Prostate gland (tissue), 2 donors: Measurements from ENCODE around the gene POLG. TPM values are rescaled to one million over a fixed set of nuclear protein-coding genes. Genes with fewer than 3 reads are reported as not detected.

ENCODE experiments used
- DNase-seq: peaks from one replicate; pipeline ENCODE4 v3.0.0-alpha.2; 2019; ENCODE audit warnings: low spot score
- H3K27ac ChIP-seq, 2 donors: fragments of 200-600 bp; sonication (generic); 2 replicates each; pipeline ENCODE4 v1.5.1; 2017 to 2019
- H3K27me3 ChIP-seq: fragments of 200-600 bp; sonication (generic); replicated peaks from 2 replicates; pipeline ENCODE4 v1.5.1; 2019; ENCODE audit not compliant: insufficient read depth
- H3K36me3 ChIP-seq, 2 donors: fragments of 200-600 bp; sonication (generic); 1 replicate in 1 of 2; 2 replicates in 1 of 2; pipeline versions ENCODE4 v1.5.1 to v1.8.1; 2017 to 2019
- H3K4me1 ChIP-seq: fragments of 200-600 bp; sonication (generic); replicated peaks from 2 replicates; pipeline ENCODE4 v1.5.1; 2019
- H3K4me3 ChIP-seq, 2 donors: fragments of 200-600 bp; sonication (generic); 2 replicates each; pipeline ENCODE4 v1.5.1; 2017 to 2019
- H3K9me3 ChIP-seq: fragments of 200-600 bp; sonication (generic); 2 replicates; pipeline ENCODE4 v1.5.1; 2017
- CTCF ChIP-seq, 4 experiments: fragments of 200-600 bp in 2 of 4; fragments of 450-650 bp in 2 of 4; sonication (generic) in 2 of 4; IDR thresholded peaks; 1 replicate in 3 of 4; 2 replicates in 1 of 4; pipeline ENCODE4 v1.5.1; 2016 to 2019; ENCODE audit warnings: antibody characterized with exemption in 4 of 4, mild to moderate bottlenecking in 2 of 4, moderate library complexity in 2 of 4
- POLR2A ChIP-seq: fragments of 450-650 bp; IDR thresholded peaks from one replicate; pipeline ENCODE4 v1.6.1; 2016; ENCODE audit warnings: antibody characterized with exemption, mild to moderate bottlenecking
- POLR2AphosphoS5 ChIP-seq: sonication (generic); formaldehyde crosslinking; IDR thresholded peaks from one replicate; pipeline ENCODE4 v1.6.1; 2017; ENCODE audit warnings: antibody characterized with exemption
- WGBS: methylation state at CpG from one replicate; pipeline ENCODE4 v1.1.5; 2018; 5-methylcytosine and 5-hydroxymethylcytosine counted together
- intact Hi-C: fragments of 100-400 bp; cut with DNase I; formaldehyde crosslinking; loops from one replicate; pipeline ENCODE4 v1.14.2; 2022
- total RNA-seq, 2 donors: library from RNA; depleted of rRNA; stranded (reverse); fragments of >200 nt; gene quantifications; one replicate each; pipeline ENCODE4 v1.1.0, GENCODE V29; 2016

The POLG gene
- total RNA-seq, 2 donors from 2014 or later: 54.3 to 92.0 TPM

GRCh38 chr15:89364341-89364740 lies 29.7 kb upstream of the POLG start:
- peaks cover under 1% of the 10 kb centered on the region for H3K4me1 ChIP-seq
- 27% methylated on average over 6 of the region's 6 CpGs for WGBS
- no peak overlapping the region for H3K4me3 ChIP-seq
- intact Hi-C loops: no loop called here
- H3K27me3 ChIP-seq: peaks cover 89% of the 10 kb centered on the region
- no peaks in the 10 kb centered on the region for H3K36me3 ChIP-seq
- H3K27ac ChIP-seq: no peak overlapping the region
- no peak for DNase-seq
- TF ChIP-seq CTCF (IDR thresholded peaks at IDR 0.05) (no peak), POLR2AphosphoS5 (no peak), POLR2A (no peak)
- no peaks in the 10 kb centered on the region for H3K9me3 ChIP-seq

DNA sequence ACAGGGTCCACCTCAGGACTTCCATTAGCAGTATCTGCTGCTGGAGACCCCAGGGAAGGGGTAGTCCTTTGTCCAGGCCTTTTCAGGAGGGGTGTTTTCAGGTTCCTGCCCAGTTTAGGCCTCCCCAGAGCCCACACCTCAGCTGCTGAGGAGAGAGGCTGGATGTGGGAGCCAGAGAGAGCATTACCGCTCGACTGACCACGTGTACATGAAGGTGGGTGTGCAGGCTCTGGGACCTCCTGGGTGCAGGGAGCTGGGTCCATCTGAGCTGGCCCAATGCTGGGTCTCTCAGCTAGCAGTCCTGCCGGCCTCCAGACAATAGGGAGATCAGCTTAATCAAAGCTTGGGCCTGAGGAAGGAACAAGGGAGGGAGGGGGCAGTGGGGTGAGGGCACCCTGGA lies 29.1 kb upstream of the POLG start:
- WGBS: 5% methylated on average over 4 of the region's 4 CpGs
- TF ChIP-seq POLR2AphosphoS5 (no peak), CTCF (IDR thresholded peaks at IDR 0.05) (no peak), POLR2A (no peak)
- intact Hi-C loops: no loop called here

DNA sequence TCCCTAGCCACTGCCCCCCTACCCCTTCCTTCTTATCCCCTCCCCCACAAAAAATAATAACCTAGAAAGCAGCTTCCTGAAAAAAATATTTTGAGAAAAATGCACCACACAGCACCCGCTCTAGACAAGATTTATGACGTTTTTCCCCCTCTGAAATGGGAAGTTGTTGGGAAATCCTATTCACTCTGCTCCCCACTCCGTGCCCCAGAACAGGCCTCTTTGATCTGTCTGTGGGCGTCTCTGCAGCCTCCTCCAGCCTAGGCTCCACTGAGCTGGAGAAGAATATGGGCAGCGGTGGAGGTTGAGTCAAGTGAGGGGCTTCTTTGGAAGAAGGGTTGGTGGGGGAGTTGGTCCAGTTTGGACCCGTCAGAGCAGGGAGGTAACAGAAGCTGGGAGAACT lies 28.5 kb upstream of the POLG start:
- Histone ChIP-seq H3K4me3 (no peak overlapping the region), H3K9me3 (no peaks in the 10 kb centered on the region), H3K27me3 (peaks cover 81% of the 10 kb centered on the region), H3K27ac (no peak overlapping the region), H3K4me1 (peaks cover 5% of the 10 kb centered on the region), H3K36me3 (no peaks in the 10 kb centered on the region)
- intact Hi-C loops: no loop called here
- no peak for TF ChIP-seq POLR2AphosphoS5
- TF ChIP-seq POLR2A: no peak
- TF ChIP-seq CTCF (IDR thresholded peaks at IDR 0.05): no peak
- WGBS: 8% methylated on average over 6 of the region's 6 CpGs
- no peak for DNase-seq

More for the DNA sequence above, 29.1 kb upstream of the POLG start:
- Histone ChIP-seq H3K27me3 (peaks cover 87% of the 10 kb centered on the region), H3K4me3 (no peak overlapping the region), H3K27ac (no peak overlapping the region), H3K4me1 (peaks cover 5% of the 10 kb centered on the region), H3K36me3 (no peaks in the 10 kb centered on the region), H3K9me3 (no peaks in the 10 kb centered on the region)
- DNase-seq: no peak

GRCh38 chr15:89362203-89363101 lies 27.8 kb upstream of the POLG start:
- no peak for DNase-seq
- no peak overlapping the region for H3K4me3 ChIP-seq
- peaks cover 74% of the 10 kb centered on the region for H3K27me3 ChIP-seq
- no peaks in the 10 kb centered on the region for H3K36me3 ChIP-seq
- no peak overlapping the region for H3K27ac ChIP-seq
- TF ChIP-seq CTCF (IDR thresholded peaks at IDR 0.05) (no peak), POLR2AphosphoS5 (no peak), POLR2A (no peak)
- 3% methylated on average over 49 of the region's 73 CpGs for WGBS
- peaks cover 5% of the 10 kb centered on the region for H3K4me1 ChIP-seq
- intact Hi-C loops: no loop called here
- no peaks in the 10 kb centered on the region for H3K9me3 ChIP-seq
